ENCODE measurements around the gene CTSK.

GRCh38 chr1:150763018-150763417 lies 45.0 kb downstream of the CTSK start:
- TF ChIP-seq CTCF (IDR thresholded peaks at IDR 0.05; ENCODE audit: borderline replicate concordance, extremely low read depth, low read length, poor library complexity, severe bottlenecking) (no peak), EZH2 (IDR thresholded peaks at IDR 0.05; ENCODE audit: borderline replicate concordance, low read depth, low read length, severe bottlenecking) (no peak)
